Measurements from ENCODE around the gene RPL19.
"Not testable (repeated sequence)": the region's sequence is repeated elsewhere in the genome, so short reads cannot be mapped to it uniquely, and the experiment has no call there.

RPL19 gene

GRCh38 chr17:39200070-39200879, at the start of gene RPL19:
RPL19 (plus strand) TSS chr17:39200283; CDS start chr17:39200345, 62 bp downstream.
- peak within 1 kb of the TSS; percentile 99 for H3K4me3 ChIP-seq (ENCODE audit: low read depth, low read length)

- peak overlapping the region; percentile 51 for H3K4me3 ChIP-seq (ENCODE audit: low read depth, low read length)
Observed at GRCh38 chr17:39150795-39151149, 49.3 kb upstream of the RPL19 start.

- H3K4me3 ChIP-seq (ENCODE audit: low read depth, low read length) = peak within 1 kb of the TSS; percentile 98
Observed at GRCh38 chr17:39151150-39151942, 48.7 kb upstream of the RPL19 start, which contains the start of gene PLXDC1. PLXDC1 (minus strand) TSS chr17:39151637; CDS start chr17:39151437, 200 bp downstream.

GRCh38 chr17:39151943-39152818, 47.9 kb upstream of the RPL19 start:
- H3K4me3 ChIP-seq (ENCODE audit: low read depth, low read length) = peak overlapping the region; percentile 98

- peak overlapping the region; percentile 98 for H3K4me3 ChIP-seq (ENCODE audit: low read depth, low read length)
Observed at GRCh38 chr17:39153599-39154051, 46.5 kb upstream of the RPL19 start.

- no peak overlapping the region for H3K4me3 ChIP-seq (ENCODE audit: low read depth, low read length)
Observed at GRCh38 chr17:39155654-39156053, 44.4 kb upstream of the RPL19 start.

GRCh38 chr17:39156491-39156890, 43.6 kb upstream of the RPL19 start:
- no peak overlapping the region for H3K4me3 ChIP-seq (ENCODE audit: low read depth, low read length)

- H3K4me3 ChIP-seq (ENCODE audit: low read depth, low read length) = no peak overlapping the region
Observed at GRCh38 chr17:39158623-39159022, 41.5 kb upstream of the RPL19 start.

GRCh38 chr17:39161962-39162361, 38.1 kb upstream of the RPL19 start:
- H3K4me3 ChIP-seq (ENCODE audit: low read depth, low read length) = no peak overlapping the region

GRCh38 chr17:39164675-39165143, 35.4 kb upstream of the RPL19 start:
- peak overlapping the region; percentile 76 for H3K4me3 ChIP-seq (ENCODE audit: low read depth, low read length)

GRCh38 chr17:39165178-39165840, 34.8 kb upstream of the RPL19 start:
- peak overlapping the region; percentile 76 for H3K4me3 ChIP-seq (ENCODE audit: low read depth, low read length)

GRCh38 chr17:39165841-39166349, 34.2 kb upstream of the RPL19 start, which contains the start of gene ARL5C:
ARL5C (minus strand) TSS chr17:39166161; CDS start chr17:39165760, 401 bp downstream.
- H3K4me3 ChIP-seq (ENCODE audit: low read depth, low read length) = peak within 1 kb of the TSS; percentile 76

- H3K4me3 ChIP-seq (ENCODE audit: low read depth, low read length) = no peak overlapping the region
Observed at GRCh38 chr17:39166437-39167335, 33.4 kb upstream of the RPL19 start.

- no peak overlapping the region for H3K4me3 ChIP-seq (ENCODE audit: low read depth, low read length)
Observed at GRCh38 chr17:39167476-39167875, 32.6 kb upstream of the RPL19 start.

- not testable (repeated sequence) for H3K4me3 ChIP-seq (ENCODE audit: low read depth, low read length)
Observed at GRCh38 chr17:39168503-39168902, 31.6 kb upstream of the RPL19 start.

- H3K4me3 ChIP-seq (ENCODE audit: low read depth, low read length) = no peak overlapping the region
Observed at GRCh38 chr17:39169101-39169500, 31.0 kb upstream of the RPL19 start.

- H3K4me3 ChIP-seq (ENCODE audit: low read depth, low read length) = no peak overlapping the region
Observed at GRCh38 chr17:39169518-39169917, 30.6 kb upstream of the RPL19 start.

- H3K4me3 ChIP-seq (ENCODE audit: low read depth, low read length) = no peak overlapping the region
Observed at GRCh38 chr17:39170109-39170508, 30.0 kb upstream of the RPL19 start.

- H3K4me3 ChIP-seq (ENCODE audit: low read depth, low read length) = no peak overlapping the region
Observed at GRCh38 chr17:39170558-39170957, 29.5 kb upstream of the RPL19 start.

Measured in iPS-11a (cell line).